SU-DHL-6 (cell line): ENCODE measurements around the gene SPOCK1.

Experiments
- EZH2phosphoT487 ChIP-seq: fragments of 200-600 bp; sonication (generic), shearing (Covaris generic); conservative IDR thresholded peaks from 2 replicates; pipeline ENCODE4 v1.6.1; 2018; ENCODE audit warnings: mild to moderate bottlenecking, antibody characterized with exemption, low read length, moderate library complexity, mixed read lengths
- TF ChIP-seq, protein P1 (sequence below): fragments of 200-600 bp; sonication (generic); IDR thresholded peaks from one replicate; pipeline ENCODE4 v1.5.1; 2017; ENCODE audit warnings: antibody characterized with exemption, mild to moderate bottlenecking, low read length, moderate library complexity; ENCODE audit not compliant: insufficient read depth, poor library complexity, severe bottlenecking

DNA sequence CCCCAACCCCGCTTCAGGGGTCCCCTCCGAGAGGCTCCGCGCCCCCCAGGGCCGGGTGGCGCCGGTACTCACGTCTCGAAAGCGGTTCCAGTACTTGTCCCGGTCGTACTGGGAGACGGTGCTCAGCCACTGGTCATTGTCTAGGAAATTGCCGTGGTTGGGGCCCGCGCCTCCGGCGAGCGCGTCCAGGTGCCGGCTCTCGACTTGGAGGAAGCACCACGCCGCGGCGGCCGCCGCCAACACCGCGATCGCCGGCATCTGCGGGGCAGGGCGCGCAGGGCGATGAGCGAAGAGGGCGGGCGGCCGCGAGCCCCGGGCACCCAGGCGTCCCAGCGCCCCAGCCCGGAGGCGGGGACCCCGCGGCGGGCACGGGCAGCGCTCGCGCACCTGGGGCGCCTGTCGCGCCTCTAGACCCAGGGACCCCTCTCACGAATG is 808 bp downstream of the SPOCK1 start:
- TF ChIP-seq EZH2phosphoT487 = no peak
- TF ChIP-seq, protein P1, sequence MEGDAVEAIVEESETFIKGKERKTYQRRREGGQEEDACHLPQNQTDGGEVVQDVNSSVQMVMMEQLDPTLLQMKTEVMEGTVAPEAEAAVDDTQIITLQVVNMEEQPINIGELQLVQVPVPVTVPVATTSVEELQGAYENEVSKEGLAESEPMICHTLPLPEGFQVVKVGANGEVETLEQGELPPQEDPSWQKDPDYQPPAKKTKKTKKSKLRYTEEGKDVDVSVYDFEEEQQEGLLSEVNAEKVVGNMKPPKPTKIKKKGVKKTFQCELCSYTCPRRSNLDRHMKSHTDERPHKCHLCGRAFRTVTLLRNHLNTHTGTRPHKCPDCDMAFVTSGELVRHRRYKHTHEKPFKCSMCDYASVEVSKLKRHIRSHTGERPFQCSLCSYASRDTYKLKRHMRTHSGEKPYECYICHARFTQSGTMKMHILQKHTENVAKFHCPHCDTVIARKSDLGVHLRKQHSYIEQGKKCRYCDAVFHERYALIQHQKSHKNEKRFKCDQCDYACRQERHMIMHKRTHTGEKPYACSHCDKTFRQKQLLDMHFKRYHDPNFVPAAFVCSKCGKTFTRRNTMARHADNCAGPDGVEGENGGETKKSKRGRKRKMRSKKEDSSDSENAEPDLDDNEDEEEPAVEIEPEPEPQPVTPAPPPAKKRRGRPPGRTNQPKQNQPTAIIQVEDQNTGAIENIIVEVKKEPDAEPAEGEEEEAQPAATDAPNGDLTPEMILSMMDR = no peak
